HepG2 (cell line): ENCODE measurements around the gene EXOC1. TPM values are rescaled to one million over a fixed set of nuclear protein-coding genes. Genes with fewer than 3 reads are reported as not detected.

Experiments
- ATAC-seq: fragments of 200-7000 bp; cut with Tn5 transposase; 3 replicates; pipeline ENCODE4 v1.9.1; 2020; ENCODE audit warnings: mild to moderate bottlenecking, moderate library complexity
- BruUV-seq: library from RNA; stranded (reverse); fragments of 400-500 nt; replicated peaks from 2 replicates; lab custom pipeline; 2021; lab: Mats Ljungman, UMichigan
- CTCF ChIA-PET: fragments of 300-600 bp; formaldehyde crosslinking; extraction: SDS; loops from one replicate; lab custom pipeline; 2021; ENCODE audit warnings: low total read pairs, inconsistent platforms, low intra/inter-chr PET ratio; lab: Yijun Ruan, JAX
- POLR2A ChIA-PET: fragments of 350-600 bp; sonication (Branson Sonifier 250); formaldehyde crosslinking; loops from one replicate; lab custom pipeline; 2020; ENCODE audit warnings: antibody characterized with exemption, inconsistent platforms; lab: Yijun Ruan, JAX
- DNase-seq: peaks from one replicate; pipeline ENCODE4 v3.0.0-alpha.2; 2015; ENCODE audit warnings: low spot score
- FAIRE-seq: peaks from 3 replicates; lab custom pipeline; 2011; peaks lifted over from hg19 to GRCh38; lab: Jason Lieb, UNC
- H2AFZ ChIP-seq: one replicate; pipeline ENCODE4 v1.6.1; 2011; ENCODE audit warnings: low read length, inconsistent platforms
- H3K27ac ChIP-seq: fragments of 300-600 bp; 3 replicates; pipeline ENCODE4 v1.8.0; 2011; ENCODE audit warnings: mixed run types, mild to moderate bottlenecking, mixed read lengths, low read length, inconsistent platforms; ENCODE audit not compliant: insufficient read depth; ENCODE audit errors: extremely low read length
- H3K27me3 ChIP-seq, 2 experiments: fragments of 200-600 bp in 1 of 2; 2 replicates in 1 of 2; 3 replicates in 1 of 2; pipeline versions ENCODE4 v1.6.0 to v1.8.0; 2011; ENCODE audit warnings: low read length in 2 of 2, mild to moderate bottlenecking in 2 of 2, moderate library complexity in 2 of 2, inconsistent platforms in 1 of 2; ENCODE audit not compliant: insufficient read depth in 2 of 2, control insufficient read depth in 1 of 2
- H3K36me3 ChIP-seq, 2 experiments: fragments of 200-600 bp in 1 of 2; replicated peaks in 1 of 2; 2 replicates in 1 of 2; 3 replicates in 1 of 2; pipeline versions ENCODE4 v1.5.1 to v1.8.0; 2011; ENCODE audit warnings: low read length in 2 of 2, inconsistent platforms in 1 of 2; ENCODE audit not compliant: insufficient read depth in 2 of 2, control insufficient read depth in 1 of 2
- H3K4me1 ChIP-seq: 2 replicates; pipeline ENCODE4 v1.5.1; 2012; ENCODE audit warnings: low read length, inconsistent platforms; ENCODE audit not compliant: insufficient read depth
- H3K4me2 ChIP-seq: 2 replicates; pipeline ENCODE4 v1.6.0; 2011; ENCODE audit warnings: low read depth, low read length, inconsistent platforms
- H3K4me3 ChIP-seq, 3 experiments: fragments of 200-600 bp in 1 of 3; sonication (generic), shearing (Covaris generic) in 1 of 3; replicated peaks in 1 of 3; 2 replicates each; pipeline ENCODE4 v1.5.1; 2011 to 2016; ENCODE audit warnings: low read length in 3 of 3, inconsistent platforms in 2 of 3, low read depth in 2 of 3, mild to moderate bottlenecking in 2 of 3, control low read depth in 1 of 3, mixed read lengths in 1 of 3; ENCODE audit not compliant: insufficient read depth in 1 of 3
- H3K79me2 ChIP-seq: one replicate; pipeline ENCODE4 v1.6.1; 2011; ENCODE audit warnings: low read length, inconsistent platforms; ENCODE audit not compliant: insufficient read depth
- H3K9ac ChIP-seq: 2 replicates; pipeline ENCODE4 v1.6.0; 2011; ENCODE audit warnings: mild to moderate bottlenecking, low read depth, low read length, inconsistent platforms; ENCODE audit not compliant: insufficient read depth
- H3K9me3 ChIP-seq: 2 replicates; pipeline ENCODE4 v1.5.1; 2012; ENCODE audit warnings: mild to moderate bottlenecking, low read length
- H4K20me1 ChIP-seq: 2 replicates; pipeline ENCODE4 v1.6.0; 2011; ENCODE audit warnings: inconsistent platforms, mild to moderate bottlenecking, low read length, moderate library complexity; ENCODE audit not compliant: insufficient read depth
- KDM6A ChIP-seq: IDR thresholded peaks from 2 replicates; pipeline ENCODE4 v1.6.1; 2016; ENCODE audit warnings: low read depth
- KIAA2018 ChIP-seq: sonication (generic); formaldehyde crosslinking; IDR thresholded peaks from 2 replicates; pipeline ENCODE4 v1.5.0; 2020; ENCODE audit warnings: mild to moderate bottlenecking, missing genetic modification reagents, borderline replicate concordance
- KLF11 ChIP-seq: IDR thresholded peaks from 2 replicates; pipeline ENCODE4 v1.6.1; 2016; ENCODE audit warnings: missing compliant biosample characterization
- MAX ChIP-seq: IDR thresholded peaks from 2 replicates; pipeline ENCODE4 v1.6.1; 2012; ENCODE audit warnings: inconsistent platforms
- SUZ12 ChIP-seq: fragments of 150-350 bp; IDR thresholded peaks from 2 replicates; pipeline ENCODE4 v1.6.1; 2014; ENCODE audit warnings: low read depth, low read length
- ZNF12 ChIP-seq: sonication (generic); formaldehyde crosslinking; IDR thresholded peaks from 2 replicates; pipeline ENCODE4 v1.5.0; 2020; ENCODE audit warnings: missing genetic modification reagents
- ZNF572 ChIP-seq: sonication (generic); formaldehyde crosslinking; IDR thresholded peaks from 2 replicates; pipeline ENCODE4 v1.5.1; 2020; ENCODE audit warnings: mild to moderate bottlenecking, missing genetic modification reagents
- ZNF609 ChIP-seq: sonication (generic); formaldehyde crosslinking; IDR thresholded peaks from 2 replicates; pipeline ENCODE4 v1.4.0; 2020; ENCODE audit warnings: mild to moderate bottlenecking, missing genetic modification reagents, borderline replicate concordance
- ZNF776 ChIP-seq: sonication (generic); formaldehyde crosslinking; IDR thresholded peaks from 2 replicates; pipeline ENCODE4 v1.4.0; 2020; ENCODE audit warnings: mild to moderate bottlenecking, missing genetic modification reagents
- ZNF879 ChIP-seq: sonication (generic); formaldehyde crosslinking; IDR thresholded peaks from 2 replicates; pipeline ENCODE4 v1.8.1; 2023; ENCODE audit warnings: missing genetic modification reagents
- ZSCAN22 ChIP-seq: sonication (generic); formaldehyde crosslinking; IDR thresholded peaks from 2 replicates; pipeline ENCODE4 v1.4.0; 2020; ENCODE audit warnings: mild to moderate bottlenecking, missing genetic modification reagents
- WGBS: methylation state at CpG from one replicate; pipeline ENCODE4 v1.1.6; 2017; ENCODE audit warnings: low lambda C conversion rate; 5-methylcytosine and 5-hydroxymethylcytosine counted together
- in situ Hi-C: cut with HindIII; loops from 2 replicates; pipeline ENCODE4 v1.10.0; 2017; ENCODE audit warnings: low pct_unique_long_range_greater_than_20kb; ENCODE audit not compliant: extremely low pct_ligation_motif_present
- intact Hi-C: fragments of 100-400 bp; cut with micrococcal nuclease; formaldehyde crosslinking; loops from one replicate; pipeline ENCODE4 v1.10.0; 2022; ENCODE audit not compliant: unreplicated experiment
- polyA plus RNA-seq, 8 experiments: library from polyadenylated mRNA; depleted of rRNA in 3 of 8; stranded (reverse) in 7 of 8; unstranded in 1 of 8; fragments of >200 nt; fragmentation: Illumina TruSeq in 4 of 8; extraction: Trizol in 4 of 8; gene quantifications; 2 replicates each; pipeline versions ENCODE4 v1.2.1 to v1.2.3, GENCODE V29; 2011 to 2016; ENCODE audit warnings: low read depth in 4 of 8, missing spikeins in 1 of 8, mixed read lengths in 1 of 8; ENCODE audit not compliant: insufficient read depth in 1 of 8
- total RNA-seq, 5 experiments: library from RNA; depleted of rRNA; stranded (reverse); fragments of >200 nt; fragmentation: Illumina TruSeq; extraction: Trizol; gene quantifications; 2 replicates each; pipeline ENCODE4 v1.2.3, GENCODE V29; 2016; ENCODE audit warnings: low read depth in 1 of 5

Gene EXOC1
- total and polyA plus RNA-seq, 2 of the 13 experiments (the other 11 are each of a cell fraction or from before 2014, with no cell fraction given): 9.1 to 18.4 TPM

- ATAC-seq (no peak), DNase-seq (no peak), FAIRE-seq (no peak)
- in situ Hi-C loops (no loop called here), intact Hi-C loops (no loop called here)
- Histone ChIP-seq H3K4me2 (no peak overlapping the region), H3K9ac (no peak overlapping the region), H3K79me2 (no peaks in the 10 kb centered on the region), H3K4me3 (no peak overlapping the region), H3K9me3 (no peaks in the 10 kb centered on the region), H3K36me3 (no peaks in the 10 kb centered on the region), H3K27me3 (no peaks in the 10 kb centered on the region), H3K4me1 (peaks cover 10% of the 10 kb centered on the region), H4K20me1 (no peaks in the 10 kb centered on the region), H2AFZ (no peak overlapping the region), H3K27ac (no peak overlapping the region)
- ChIA-PET POLR2A (no interaction called here), CTCF (no interaction called here)
- no peak for TF ChIP-seq KDM6A
- no peak for TF ChIP-seq SUZ12
- no peak for TF ChIP-seq ZNF12 (CRISPR knock-in tag)
- no peak for TF ChIP-seq ZNF879 (CRISPR knock-in tag)
- no peak for TF ChIP-seq ZNF609 (CRISPR knock-in tag)
- TF ChIP-seq ZSCAN22 (CRISPR knock-in tag): no peak
- no peak for TF ChIP-seq KIAA2018 (CRISPR knock-in tag)
- no peak for TF ChIP-seq KLF11 (CRISPR knock-in tag)
- no peak for TF ChIP-seq ZNF572 (CRISPR knock-in tag)
- no peak for TF ChIP-seq ZNF776 (CRISPR knock-in tag)
- TF ChIP-seq MAX: no peak
- BruUV-seq: no TSS peak
- 77% methylated on average over 1 of the region's 1 CpG for WGBS
These were observed 85.0 kb downstream of the EXOC1 start for GRCh38 chr4:55938481-55938880.
